GM18505 (cell line): ENCODE measurements around the gene ANKLE1.

ENCODE experiments used
- ATAC-seq: cut with Tn5 transposase; IDR thresholded peaks from one replicate; pipeline ENCODE4 v1.9.1; 2021; ENCODE audit not compliant: unreplicated experiment
- POLR2A ChIP-seq: IDR thresholded peaks from 4 replicates; pipeline ENCODE4 v1.6.1; 2011; ENCODE audit warnings: borderline replicate concordance; ENCODE audit not compliant: insufficient read depth, insufficient read length; ENCODE audit errors: extremely low read depth

The ANKLE1 gene

GRCh38 chr19:17304386-17305215 is 22.9 kb downstream of the ANKLE1 start:
- ATAC-seq, result no peak
- no peak for TF ChIP-seq POLR2A

GRCh38 chr19:17305216-17305516 is 23.5 kb downstream of the ANKLE1 start:
- TF ChIP-seq POLR2A, result no peak
- no peak for ATAC-seq

- TF ChIP-seq POLR2A, result peak; percentile 61
- peak; percentile 60 for ATAC-seq
Observed at GRCh38 chr19:17305517-17306284, 24.0 kb downstream of the ANKLE1 start, which contains the start of gene MRPL34. Gene MRPL34 (plus strand): TSS chr19:17305872. CDS start chr19:17305893, 21 bp downstream.

- no peak for TF ChIP-seq POLR2A
Observed at GRCh38 chr19:17306285-17306714, 24.6 kb downstream of the ANKLE1 start.

GRCh38 chr19:17307876-17308377 is 26.2 kb downstream of the ANKLE1 start:
- ATAC-seq, result no peak
- TF ChIP-seq POLR2A, result no peak

More at GRCh38 chr19:17306285-17306714, 24.6 kb downstream of the ANKLE1 start:
- no peak for ATAC-seq

GRCh38 chr19:17309198-17309964 is 27.7 kb downstream of the ANKLE1 start, which contains the start of gene DDA1:
Gene DDA1 (plus strand): TSS chr19:17309563. CDS start chr19:17309655, 92 bp downstream.
- peak; percentile 76 for TF ChIP-seq POLR2A
- ATAC-seq, result peak; percentile 48

- no peak for TF ChIP-seq POLR2A
- no peak for ATAC-seq
Observed at GRCh38 chr19:17309965-17310461, 28.3 kb downstream of the ANKLE1 start.

GRCh38 chr19:17311455-17312188 is 29.9 kb downstream of the ANKLE1 start:
- TF ChIP-seq POLR2A, result no peak
- no peak for ATAC-seq

- TF ChIP-seq POLR2A, result no peak
- ATAC-seq, result no peak
Observed at GRCh38 chr19:17312189-17313113, 30.8 kb downstream of the ANKLE1 start.

GRCh38 chr19:17314007-17314593 is 32.4 kb downstream of the ANKLE1 start:
- ATAC-seq, result no peak
- TF ChIP-seq POLR2A, result no peak

- no peak for TF ChIP-seq POLR2A
- ATAC-seq, result no peak
Observed at GRCh38 chr19:17318966-17319365, 37.3 kb downstream of the ANKLE1 start.
